ENCODE results near the gene TMEM245. TPM values are rescaled to one million over a fixed set of nuclear protein-coding genes. Genes with fewer than 3 reads are reported as not detected.
A peak's percentile ranks its signal among the peaks of the same experiment; 100 is the strongest.

TMEM245 gene
- total and polyA plus RNA-seq, 2 of the 13 experiments (the other 11 are each of a cell fraction or from before 2014, with no cell fraction given), result 53.5 to 55.4 TPM

- no peak for TF ChIP-seq SMC3 (IDR thresholded peaks at IDR 0.05; ENCODE audit: low read length)
- no peak for TF ChIP-seq ZBTB1 (CRISPR knock-in tag; IDR thresholded peaks at IDR 0.05; ENCODE audit: borderline replicate concordance)
- no peak for TF ChIP-seq MLX (CRISPR knock-in tag; IDR thresholded peaks at IDR 0.05)
- no peak for TF ChIP-seq NPAS2 (CRISPR knock-in tag; IDR thresholded peaks at IDR 0.05; ENCODE audit: borderline replicate concordance)
- no peak for TF ChIP-seq SCMH1 (CRISPR knock-in tag; IDR thresholded peaks at IDR 0.05; ENCODE audit: borderline replicate concordance)
- TF ChIP-seq GATAD2A (CRISPR knock-in tag; IDR thresholded peaks at IDR 0.05), result 0 out of 2 replicates have a peak, but pooled peaks have one; percentile 36
- no peak for TF ChIP-seq ZNF225 (CRISPR knock-in tag; IDR thresholded peaks at IDR 0.05)
- TF ChIP-seq ZIK1 (CRISPR knock-in tag; IDR thresholded peaks at IDR 0.05; ENCODE audit: borderline replicate concordance, low read depth), result no peak
- TF ChIP-seq ZFP36L1 (CRISPR knock-in tag; IDR thresholded peaks at IDR 0.05), result no peak
- TF ChIP-seq KLF16 (CRISPR knock-in tag; IDR thresholded peaks at IDR 0.05), result peak in 1 of 2 experiments; percentile 3; a peak in 1 of 4 replicates
- TF ChIP-seq ATM (IDR thresholded peaks at IDR 0.05; ENCODE audit: borderline replicate concordance), result no peak
- TF ChIP-seq TSC22D2 (CRISPR knock-in tag; IDR thresholded peaks at IDR 0.05; ENCODE audit: borderline replicate concordance), result no peak
- TF ChIP-seq YY1 (IDR thresholded peaks at IDR 0.05; ENCODE audit: insufficient read depth, insufficient replicate concordance, low read depth, low read length), result no peak
- TF ChIP-seq MEIS2 (CRISPR knock-in tag; IDR thresholded peaks at IDR 0.05), result no peak
- TF ChIP-seq TAF1 (CRISPR knock-in tag; IDR thresholded peaks at IDR 0.05), result no peak
- no peak for TF ChIP-seq RARG (CRISPR knock-in tag; IDR thresholded peaks at IDR 0.05; ENCODE audit: low read depth)
- TF ChIP-seq SOX5 (CRISPR knock-in tag; IDR thresholded peaks at IDR 0.05; ENCODE audit: borderline replicate concordance), result no peak
- TF ChIP-seq ZBTB2 (CRISPR knock-in tag; IDR thresholded peaks at IDR 0.05; ENCODE audit: low read depth), result no peak
- TF ChIP-seq PRDM4 (CRISPR knock-in tag; IDR thresholded peaks at IDR 0.05; ENCODE audit: borderline replicate concordance), result no peak
- 0 out of 2 replicates have a peak, but pooled peaks have one; percentile 62 for TF ChIP-seq TGIF2 (CRISPR knock-in tag; IDR thresholded peaks at IDR 0.05)
- TF ChIP-seq ZNF354B (CRISPR knock-in tag; IDR thresholded peaks at IDR 0.05), result no peak
Observed at GRCh38 chr9:109012009-109012875, 107.5 kb downstream of the TMEM245 start (continued).

Data from HepG2 (cell line).